Cerebellar nuclear complex (tissue), 1 donor: ENCODE measurements around the gene SPARCL1.
"Not testable (repeated sequence)": the region's sequence is repeated elsewhere in the genome, so short reads cannot be mapped to it uniquely, and the experiment has no call there.

Experiments used
- DNase-seq, 2 experiments: peaks; one replicate each; lab custom pipeline; 2025; lab: John Stamatoyannopoulos, UW

Gene SPARCL1

GRCh38 chr4:87499403-87500091, 29.6 kb downstream of the SPARCL1 start:
- DNase-seq = no peak

- DNase-seq = no peak
Observed at GRCh38 chr4:87498446-87498900, 30.7 kb downstream of the SPARCL1 start.

- no peak for DNase-seq
Observed at GRCh38 chr4:87497578-87497977, 31.6 kb downstream of the SPARCL1 start.

DNA sequence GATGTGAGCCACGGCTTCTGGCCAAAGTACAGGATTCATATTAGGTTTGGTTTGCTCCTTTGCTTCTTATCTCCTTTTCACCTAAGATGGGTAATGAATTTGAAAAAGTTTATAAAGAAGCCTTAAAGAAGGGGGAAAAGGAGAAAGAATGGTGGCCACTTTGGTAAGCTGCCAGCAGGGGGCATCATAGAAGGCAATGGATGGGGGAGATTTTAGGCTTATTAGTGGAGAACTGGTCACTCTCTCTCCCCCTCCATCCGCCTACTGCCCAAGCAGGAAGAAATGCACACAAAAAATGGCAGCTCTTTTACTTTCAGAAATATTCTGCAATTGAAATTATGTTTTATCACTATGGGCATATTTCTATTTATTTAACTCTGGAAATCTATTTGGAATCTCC, 32.0 kb downstream of the SPARCL1 start:
- DNase-seq = no peak

DNA sequence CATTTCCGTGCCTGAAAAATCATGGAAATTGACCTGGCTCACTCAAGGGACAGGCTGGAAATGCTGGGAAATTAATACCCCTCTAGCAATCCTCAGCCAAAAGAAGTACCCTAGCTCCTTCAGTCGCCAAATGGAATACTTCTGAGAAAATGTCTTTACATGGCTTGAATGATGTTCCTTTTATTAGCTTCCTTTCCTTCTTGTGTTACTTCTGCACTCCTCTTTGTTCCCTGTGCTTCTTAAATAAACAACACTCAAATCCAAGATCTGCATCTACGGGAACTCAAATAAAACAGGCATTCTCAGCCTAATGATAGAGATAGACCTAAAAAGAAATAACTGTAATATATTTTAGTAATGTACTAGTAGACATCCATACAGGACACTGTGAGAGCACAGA, 36.1 kb downstream of the SPARCL1 start:
- DNase-seq = no peak

DNA sequence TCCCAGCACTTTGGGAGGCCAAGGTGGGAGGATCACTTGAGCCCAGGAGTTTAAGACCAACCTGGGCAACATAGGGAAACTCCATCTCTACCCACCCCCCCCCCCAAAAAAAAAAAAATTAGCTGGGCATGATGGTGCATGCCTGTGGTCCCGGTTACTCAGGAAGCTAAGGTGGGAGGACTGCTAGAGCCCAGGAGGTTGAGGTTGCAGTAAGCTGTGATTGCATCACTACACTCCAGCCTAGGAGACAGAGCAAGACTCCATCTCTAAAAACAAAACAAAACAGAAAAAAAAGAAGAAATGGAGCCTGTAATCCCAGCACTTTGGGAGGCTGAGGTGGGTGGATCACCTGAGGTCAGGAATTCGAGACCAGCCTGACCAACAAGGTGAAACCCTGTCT, 37.3 kb downstream of the SPARCL1 start:
- not testable (repeated sequence) for DNase-seq

- DNase-seq = no peak
Observed at GRCh38 chr4:87491436-87491835, 37.7 kb downstream of the SPARCL1 start.

DNA sequence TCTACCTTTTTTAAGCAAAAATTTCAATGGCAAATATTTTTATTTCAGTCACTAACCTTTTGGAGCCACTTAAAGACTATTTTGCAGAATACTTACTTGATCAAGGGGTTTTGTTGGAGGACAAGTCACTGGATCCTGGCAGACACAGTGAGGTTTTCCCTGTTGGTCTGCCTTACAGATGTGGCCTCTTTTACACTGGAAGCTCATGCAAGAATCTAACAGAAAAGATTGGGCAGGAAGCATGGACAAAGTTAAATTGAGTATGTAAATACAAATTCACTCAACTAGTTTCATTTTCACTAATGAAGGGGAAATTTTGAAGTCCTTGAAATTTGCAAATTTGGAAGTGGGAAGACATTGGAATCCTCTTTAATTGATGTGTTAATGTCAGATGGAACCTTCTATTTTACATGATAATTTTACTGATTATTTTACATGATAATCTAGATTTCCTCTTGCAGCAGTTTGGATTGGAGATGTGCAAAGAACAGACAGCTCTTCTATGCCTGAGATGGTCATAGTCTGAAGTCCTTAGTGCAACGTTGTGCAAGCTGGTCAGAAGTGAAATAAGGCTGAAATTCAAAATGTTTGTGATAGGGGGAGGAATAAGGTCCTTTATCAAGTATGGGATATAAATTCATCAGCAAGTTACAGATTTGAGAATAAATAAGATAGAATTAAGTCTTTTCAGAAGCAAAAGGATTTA, 38.4 kb downstream of the SPARCL1 start:
- no peak for DNase-seq

- no peak for DNase-seq
Observed at GRCh38 chr4:87489678-87490077, 39.5 kb downstream of the SPARCL1 start.

DNA sequence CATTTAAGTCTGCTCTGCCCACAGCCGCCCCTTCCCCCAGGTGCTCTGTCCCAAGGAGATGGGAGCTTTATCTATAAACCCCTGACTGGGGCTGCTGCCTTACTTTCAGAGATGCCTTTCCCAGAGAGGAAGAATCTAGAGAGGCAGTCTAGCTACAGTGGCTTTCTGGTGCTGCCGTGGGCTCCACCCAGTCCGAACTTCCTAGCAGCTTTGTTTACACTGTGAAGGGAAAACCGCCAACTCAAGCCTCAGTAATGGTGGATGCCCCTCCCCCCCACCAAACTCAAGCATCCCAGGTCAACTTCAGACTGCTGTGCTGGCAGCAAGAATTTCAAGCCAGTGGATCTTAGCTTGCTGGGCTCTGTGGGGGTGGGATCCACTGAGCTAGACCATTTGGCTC, 40.5 kb downstream of the SPARCL1 start:
- not testable (repeated sequence) for DNase-seq

DNA sequence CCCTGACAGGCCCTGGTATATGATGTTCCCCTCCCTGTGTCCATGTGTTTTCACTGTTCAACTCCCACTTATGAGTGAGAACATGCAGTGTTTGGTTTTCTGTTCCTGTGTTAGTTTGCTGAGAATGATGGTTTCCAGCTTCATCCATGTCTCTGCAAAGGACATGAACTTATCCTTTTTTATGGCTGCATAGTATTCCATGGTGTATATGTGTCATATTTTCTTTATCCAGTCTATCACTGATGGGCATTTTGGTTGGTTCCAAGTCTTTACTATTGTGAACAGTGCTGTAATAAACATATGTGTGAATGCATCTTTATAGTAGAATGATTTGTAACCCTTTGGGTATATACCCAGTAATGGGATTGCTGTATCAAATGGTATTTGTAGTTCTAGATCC, 45.9 kb downstream of the SPARCL1 start:
- DNase-seq = not testable (repeated sequence)

GRCh38 chr4:87481377-87481776, 47.8 kb downstream of the SPARCL1 start:
- DNase-seq = no peak

DNA sequence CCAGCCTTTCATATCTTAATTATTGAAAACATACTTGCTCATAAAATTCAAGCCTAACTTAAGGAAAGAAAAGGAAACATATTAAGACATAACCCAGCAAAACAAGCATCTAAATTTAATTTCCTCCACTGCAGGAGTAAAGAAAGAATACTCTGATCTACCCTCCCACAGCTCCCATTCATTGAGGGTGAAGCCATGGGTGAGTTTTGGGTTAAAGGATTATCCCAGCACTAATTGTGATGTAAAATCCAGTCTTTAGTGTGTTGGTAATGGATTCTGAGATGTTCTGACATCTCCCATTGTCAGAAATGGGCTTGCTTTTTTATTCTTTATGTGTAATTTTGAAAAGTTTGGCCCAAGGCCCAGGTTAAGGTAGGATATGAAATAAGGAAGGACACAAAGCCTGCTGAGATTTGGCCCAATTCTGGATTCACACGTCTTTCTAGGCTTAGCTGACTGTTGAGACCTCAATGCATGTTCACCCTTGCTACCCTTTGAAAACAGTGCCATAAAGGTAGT, 50.4 kb downstream of the SPARCL1 start:
- no peak for DNase-seq

DNA sequence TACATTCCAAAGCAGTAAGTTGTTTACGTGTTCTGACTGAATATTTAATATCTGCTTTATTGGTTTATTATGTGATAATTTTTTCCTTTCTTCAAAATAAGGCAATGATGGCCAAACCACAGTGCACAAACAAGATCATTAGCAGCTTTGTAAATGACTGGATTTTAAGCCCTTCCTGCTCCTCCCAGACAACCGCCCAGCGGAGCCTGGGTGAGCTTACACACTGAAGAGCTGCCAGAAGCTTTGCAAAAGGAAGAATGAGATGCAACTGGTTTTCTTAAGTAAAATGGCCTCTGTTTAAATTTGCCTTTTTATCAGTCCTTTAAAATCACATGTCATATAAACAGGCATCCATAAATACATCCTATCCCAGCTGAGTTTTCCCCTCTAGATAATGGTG, 52.2 kb downstream of the SPARCL1 start:
- no peak for DNase-seq

DNA sequence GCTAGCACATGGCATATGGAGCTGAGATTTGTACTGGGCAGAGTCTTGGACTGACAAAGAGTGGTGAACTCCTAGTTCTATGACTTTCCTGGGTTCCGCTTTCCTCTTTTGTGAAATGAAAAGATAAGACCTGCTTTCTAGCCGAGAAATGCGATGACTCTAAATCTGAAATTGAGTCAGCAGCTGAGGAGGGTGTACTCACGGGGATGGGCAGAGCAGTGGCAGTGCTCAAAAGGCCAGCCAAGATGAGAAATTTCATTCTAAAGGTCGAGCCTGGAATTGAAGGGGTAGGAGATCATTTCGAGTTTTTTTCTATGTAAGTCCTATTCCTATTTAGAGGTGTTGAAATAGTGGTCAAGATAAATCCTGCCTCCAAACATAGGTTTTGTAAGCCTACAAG, 59.8 kb downstream of the SPARCL1 start:
- DNase-seq = no peak

- no peak for DNase-seq
Observed at GRCh38 chr4:87465739-87466366, 63.3 kb downstream of the SPARCL1 start.

DNA sequence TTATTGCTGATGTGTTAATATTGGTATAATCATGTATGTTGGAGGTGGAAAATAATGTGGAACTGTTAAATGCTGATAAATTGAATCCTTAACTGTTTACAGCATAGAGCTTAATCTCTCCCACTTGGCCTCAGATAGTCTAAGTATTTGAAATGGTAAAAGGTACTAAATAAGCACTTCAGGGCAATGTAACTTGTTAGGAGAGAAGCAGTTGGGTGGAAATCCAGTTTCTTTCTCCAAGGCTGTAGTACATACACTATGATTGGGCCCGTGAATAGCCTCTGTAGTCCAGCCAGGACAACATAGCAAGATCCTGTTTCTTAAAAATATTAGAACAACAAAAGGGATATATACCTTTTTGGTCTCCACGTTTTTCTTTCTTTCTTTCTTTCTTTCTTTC, 67.1 kb downstream of the SPARCL1 start:
- no peak for DNase-seq

- no peak for DNase-seq
Observed at GRCh38 chr4:87461281-87461700, 67.9 kb downstream of the SPARCL1 start.

DNA sequence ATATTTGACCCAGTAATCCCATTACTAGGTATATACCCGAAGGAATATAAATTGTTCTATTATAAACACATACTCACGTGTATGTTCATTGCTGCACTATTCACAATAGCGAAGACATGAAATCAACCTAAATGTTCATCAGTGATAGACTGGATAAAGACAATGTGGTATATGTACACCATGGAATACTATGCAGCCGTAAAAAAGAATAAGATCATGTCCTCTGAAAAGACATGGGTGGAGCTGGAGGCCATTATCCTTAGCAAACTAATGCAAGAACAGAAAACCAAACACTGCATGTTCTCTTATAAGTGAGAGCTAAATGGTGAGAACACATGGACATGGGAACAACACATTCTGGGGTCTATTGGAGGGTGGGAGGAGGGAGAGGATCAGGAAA, 70.3 kb downstream of the SPARCL1 start:
- DNase-seq = no peak

DNA sequence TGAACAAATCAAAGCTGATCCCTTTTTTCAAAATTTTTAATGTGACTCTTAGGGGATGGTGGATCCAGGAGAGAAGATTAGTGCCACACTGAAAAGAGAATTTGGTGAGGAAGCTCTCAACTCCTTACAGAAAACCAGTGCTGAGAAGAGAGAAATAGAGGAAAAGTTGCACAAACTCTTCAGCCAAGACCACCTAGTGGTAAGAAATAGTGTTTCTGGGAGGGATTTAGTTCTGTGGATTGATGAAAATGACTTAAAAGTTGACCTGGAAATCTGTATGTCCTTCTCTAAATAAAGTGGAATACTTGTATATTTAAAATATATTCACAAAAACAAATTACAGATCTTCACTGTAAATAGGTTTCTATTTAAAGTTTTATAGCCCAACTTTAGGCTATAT, 77.6 kb downstream of the SPARCL1 start:
- DNase-seq = no peak

GRCh38 chr4:87446375-87446774, 82.8 kb downstream of the SPARCL1 start:
- not testable (repeated sequence) for DNase-seq

DNA sequence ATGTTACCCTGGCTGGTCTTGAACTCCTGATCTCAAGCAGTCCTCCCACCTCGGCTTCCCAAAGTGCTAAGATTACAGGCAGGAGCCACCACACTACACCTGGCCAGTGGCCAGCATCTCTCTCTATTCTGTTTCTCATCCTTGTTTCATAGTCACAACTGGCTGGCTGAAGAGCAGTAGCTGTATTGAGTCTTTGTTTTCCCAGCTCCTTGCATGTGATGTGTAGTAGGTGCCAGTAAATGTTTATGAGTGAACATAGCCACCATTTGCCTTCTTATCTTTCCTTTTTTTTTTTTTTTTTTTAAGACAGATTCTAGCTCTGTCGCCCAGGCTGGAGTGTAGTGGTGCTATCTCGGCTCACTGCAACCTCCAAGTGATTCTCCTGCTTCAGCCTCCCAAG, 83.2 kb downstream of the SPARCL1 start:
- no peak for DNase-seq

- no peak for DNase-seq
Observed at GRCh38 chr4:87444741-87445140, 84.4 kb downstream of the SPARCL1 start.
